Trophoblast cell (in vitro differentiated cells and primary cell): ENCODE results near the gene PRRG2.

Source experiments
- DNase-seq, 2 donors: peaks; one replicate each; pipeline ENCODE4 v3.0.0-alpha.2; 2016
- H2AFZ ChIP-seq: 2 replicates; pipeline ENCODE4 v1.6.1; 2013; ENCODE audit warnings: low read length, moderate library complexity, mild to moderate bottlenecking; ENCODE audit not compliant: insufficient read depth, poor library complexity
- H2AK5ac ChIP-seq: 2 replicates; pipeline ENCODE4 v1.6.1; 2013; ENCODE audit warnings: mild to moderate bottlenecking, low read length
- H2BK120ac ChIP-seq: 2 replicates; pipeline ENCODE4 v1.6.1; 2013; ENCODE audit warnings: low read length, mild to moderate bottlenecking, moderate library complexity; ENCODE audit not compliant: insufficient read depth, poor library complexity
- H2BK12ac ChIP-seq: 2 replicates; pipeline ENCODE4 v1.6.1; 2013; ENCODE audit warnings: mild to moderate bottlenecking, low read length, moderate library complexity
- H2BK5ac ChIP-seq: 2 replicates; pipeline ENCODE4 v1.6.1; 2013; ENCODE audit warnings: low read length, low read depth, moderate library complexity, mild to moderate bottlenecking; ENCODE audit not compliant: poor library complexity
- H3K14ac ChIP-seq: 2 replicates; pipeline ENCODE4 v1.6.1; 2013; ENCODE audit warnings: mild to moderate bottlenecking, low read length
- H3K18ac ChIP-seq: 2 replicates; pipeline ENCODE4 v1.6.1; 2013; ENCODE audit warnings: mild to moderate bottlenecking, low read length
- H3K23ac ChIP-seq: 2 replicates; pipeline ENCODE4 v1.6.1; 2013; ENCODE audit warnings: low read length
- H3K27ac ChIP-seq: 2 replicates; pipeline ENCODE4 v1.5.1; 2013; ENCODE audit warnings: low read depth, mild to moderate bottlenecking, inconsistent platforms, low read length, moderate library complexity
- H3K27me3 ChIP-seq: 2 replicates; pipeline ENCODE4 v1.6.1; 2013; ENCODE audit warnings: inconsistent platforms, mild to moderate bottlenecking, low read length, moderate library complexity; ENCODE audit not compliant: insufficient read depth
- H3K36me3 ChIP-seq, 2 experiments: 1 replicate in 1 of 2; 2 replicates in 1 of 2; pipeline ENCODE4 v1.6.1; 2013; ENCODE audit warnings: low read length in 2 of 2, mild to moderate bottlenecking in 2 of 2, moderate library complexity in 1 of 2; ENCODE audit not compliant: insufficient read depth in 2 of 2, control insufficient read depth in 1 of 2
- H3K4ac ChIP-seq: 2 replicates; pipeline ENCODE4 v1.6.1; 2013; ENCODE audit warnings: low read depth, mild to moderate bottlenecking, low read length, moderate library complexity
- H3K4me1 ChIP-seq, 2 experiments: 1 replicate in 1 of 2; 2 replicates in 1 of 2; pipeline ENCODE4 v1.6.1; 2013; ENCODE audit warnings: low read length in 2 of 2, mild to moderate bottlenecking in 2 of 2, moderate library complexity in 1 of 2; ENCODE audit not compliant: insufficient read depth in 2 of 2, control insufficient read depth in 1 of 2
- H3K4me2 ChIP-seq: 2 replicates; pipeline ENCODE4 v1.6.1; 2013; ENCODE audit warnings: inconsistent platforms, mild to moderate bottlenecking, low read length, moderate library complexity
- H3K4me3 ChIP-seq: 2 replicates; pipeline ENCODE4 v1.5.1; 2013; ENCODE audit warnings: mild to moderate bottlenecking, low read depth, low read length, inconsistent platforms
- H3K79me1 ChIP-seq: one replicate; pipeline ENCODE4 v1.6.1; 2013; ENCODE audit warnings: low read length
- H3K79me2 ChIP-seq: 2 replicates; pipeline ENCODE4 v1.6.1; 2013; ENCODE audit warnings: low read length, mild to moderate bottlenecking; ENCODE audit not compliant: control insufficient read depth, insufficient read depth, poor library complexity
- H3K9ac ChIP-seq: 2 replicates; pipeline ENCODE4 v1.6.1; 2013; ENCODE audit warnings: mild to moderate bottlenecking, low read length
- H3K9me3 ChIP-seq: 2 replicates; pipeline ENCODE4 v1.6.1; 2013; ENCODE audit warnings: low read depth, mild to moderate bottlenecking, control low read depth, inconsistent platforms, low read length; ENCODE audit not compliant: insufficient read depth
- H4K12ac ChIP-seq: 2 replicates; pipeline ENCODE4 v1.6.1; 2013; ENCODE audit warnings: low read depth, mild to moderate bottlenecking, low read length, moderate library complexity
- H4K8ac ChIP-seq: 2 replicates; pipeline ENCODE4 v1.6.1; 2013; ENCODE audit warnings: low read depth, mild to moderate bottlenecking, low read length, moderate library complexity
- H4K91ac ChIP-seq: one replicate; pipeline ENCODE4 v1.6.1; 2013; ENCODE audit warnings: low read depth, mild to moderate bottlenecking, low read length, moderate library complexity
- WGBS: extraction: QIAGEN DNeasy Blood & Tissue Kit; methylation state at CpG from one replicate; pipeline ENCODE4 v1.1.7; 2013; ENCODE audit warnings: missing lambda C conversion rate; ENCODE audit not compliant: insufficient read length, insufficient coverage; ENCODE audit errors: extremely low coverage; 5-methylcytosine and 5-hydroxymethylcytosine counted together

PRRG2 gene

GRCh38 chr19:49585023-49585422, 3.9 kb downstream of the PRRG2 start:
- Histone ChIP-seq H3K18ac (no peak overlapping the region), H3K79me1 (peaks cover 11% of the 10 kb centered on the region), H3K14ac (no peak overlapping the region), H4K8ac (no peak overlapping the region), H4K91ac (no peak overlapping the region), H3K27ac (no peak overlapping the region), H3K4ac (no peak overlapping the region), H3K4me3 (no peak overlapping the region), H2BK12ac (no peak overlapping the region), H2AK5ac (no peak overlapping the region), H3K4me2 (no peak overlapping the region), H3K4me1 (peaks cover 0 to 13% of the 10 kb centered on the region in 2 experiments), H3K27me3 (no peaks in the 10 kb centered on the region), H3K79me2 (peaks cover 3% of the 10 kb centered on the region), H3K9ac (no peak overlapping the region), H3K23ac (no peak overlapping the region), H2AFZ (no peak overlapping the region), H3K36me3 (no peaks in the 10 kb centered on the region), H3K9me3 (no peaks in the 10 kb centered on the region), H2BK5ac (no peak overlapping the region), H4K12ac (no peak overlapping the region), H2BK120ac (no peak overlapping the region)
- WGBS: no CpG with 5 or more reads among the region's 8 CpGs
- DNase-seq: no peak

DNA sequence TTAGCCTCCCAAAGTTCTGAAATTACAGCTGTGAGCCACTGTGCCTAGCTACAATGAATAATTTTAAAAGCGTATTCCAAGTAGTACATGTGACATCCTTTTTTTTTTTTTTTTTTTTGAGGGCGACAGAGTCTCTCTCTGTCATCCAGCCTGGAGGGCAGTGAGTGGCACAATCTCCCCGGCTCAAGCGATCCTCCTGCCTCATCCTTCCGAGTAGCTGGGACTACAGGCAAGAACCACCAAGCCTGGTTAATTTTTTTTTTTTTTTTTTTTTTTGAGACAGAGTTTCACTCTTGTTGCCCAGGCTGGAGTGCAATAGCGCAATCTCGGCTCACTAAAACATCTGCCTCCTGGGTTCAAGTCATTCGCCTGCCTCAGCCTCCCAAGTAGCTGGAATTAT, 6.1 kb downstream of the PRRG2 start:
- Histone ChIP-seq H4K91ac (no peak overlapping the region), H3K14ac (no peak overlapping the region), H2AK5ac (no peak overlapping the region), H2BK12ac (no peak overlapping the region), H3K18ac (no peak overlapping the region), H4K12ac (no peak overlapping the region), H3K4me2 (no peak overlapping the region), H3K4me1 (peaks cover 5 to 10% of the 10 kb centered on the region in 2 experiments), H3K23ac (no peak overlapping the region), H2BK120ac (no peak overlapping the region), H3K4ac (no peak overlapping the region), H2BK5ac (no peak overlapping the region), H3K27me3 (no peaks in the 10 kb centered on the region), H3K4me3 (no peak overlapping the region), H2AFZ (no peak overlapping the region), H3K27ac (no peak overlapping the region), H4K8ac (no peak overlapping the region), H3K79me2 (peaks cover 14% of the 10 kb centered on the region), H3K9me3 (no peaks in the 10 kb centered on the region), H3K36me3 (no peaks in the 10 kb centered on the region), H3K79me1 (peaks cover 19% of the 10 kb centered on the region), H3K9ac (no peak overlapping the region)
- DNase-seq: peak; percentile 29 to 58
- WGBS: no CpG with 5 or more reads among the region's 8 CpGs

GRCh38 chr19:49588365-49589122, 7.4 kb downstream of the PRRG2 start:
- Histone ChIP-seq H3K79me1 (peaks cover 20% of the 10 kb centered on the region), H3K9ac (no peak overlapping the region), H3K4me1 (peaks cover 5 to 11% of the 10 kb centered on the region in 2 experiments), H3K4ac (no peak overlapping the region), H2AK5ac (no peak overlapping the region), H2BK5ac (no peak overlapping the region), H3K36me3 (no peaks in the 10 kb centered on the region), H3K9me3 (no peaks in the 10 kb centered on the region), H4K91ac (no peak overlapping the region), H2AFZ (no peak overlapping the region), H2BK12ac (no peak overlapping the region), H3K18ac (no peak overlapping the region), H3K23ac (no peak overlapping the region), H4K8ac (no peak overlapping the region), H3K14ac (no peak overlapping the region), H4K12ac (no peak overlapping the region), H3K27me3 (no peaks in the 10 kb centered on the region), H2BK120ac (no peak overlapping the region), H3K4me3 (no peak overlapping the region), H3K79me2 (peaks cover 14% of the 10 kb centered on the region), H3K4me2 (no peak overlapping the region), H3K27ac (no peak overlapping the region)
- peak; percentile 1 to 9 for DNase-seq
- no CpG with 5 or more reads among the region's 18 CpGs for WGBS

- Histone ChIP-seq H3K4me3 (no peak overlapping the region), H3K4me1 (peaks cover 5 to 11% of the 10 kb centered on the region in 2 experiments), H3K4ac (no peak overlapping the region), H3K9ac (no peak overlapping the region), H2BK120ac (no peak overlapping the region), H4K8ac (peak overlapping the region; percentile 63), H3K36me3 (peaks cover 3 to 8% of the 10 kb centered on the region in 2 experiments), H4K91ac (no peak overlapping the region), H2AK5ac (peak overlapping the region; percentile 75), H3K79me2 (peaks cover 14% of the 10 kb centered on the region), H4K12ac (peak overlapping the region; percentile 44), H3K9me3 (no peaks in the 10 kb centered on the region), H3K23ac (no peak overlapping the region), H2AFZ (no peak overlapping the region), H3K27me3 (no peaks in the 10 kb centered on the region), H2BK12ac (peak overlapping the region; percentile 34), H3K18ac (no peak overlapping the region), H2BK5ac (no peak overlapping the region), H3K27ac (no peak overlapping the region), H3K4me2 (peak overlapping the region; percentile 1), H3K79me1 (peaks cover 20% of the 10 kb centered on the region), H3K14ac (no peak overlapping the region)
- no CpG with 5 or more reads among the region's 5 CpGs for WGBS
- peak in 1 of 2 donors; percentile 27 for DNase-seq
Observed at GRCh38 chr19:49589502-49589905, 8.4 kb downstream of the PRRG2 start.
